ENCODE results near the gene RASSF5. TPM values are rescaled to one million over a fixed set of nuclear protein-coding genes. Genes with fewer than 3 reads are reported as not detected.
"Not testable (repeated sequence)": the region's sequence is repeated elsewhere in the genome, so short reads cannot be mapped to it uniquely, and the experiment has no call there.

Gene RASSF5
- total RNA-seq, 1 experiment from 2014 or later = 0.75 TPM

- no TSS peak for BruUV-seq (replicated peaks)
Measured at GRCh38 chr1:206482611-206483010, 24.7 kb upstream of the RASSF5 start.

GRCh38 chr1:206483864-206484263 is 23.5 kb upstream of the RASSF5 start:
- H3K36me3 ChIP-seq (ENCODE audit: insufficient read depth, low read length, poor library complexity, severe bottlenecking); H3K27ac ChIP-seq (ENCODE audit: low read depth, low read length, poor library complexity, severe bottlenecking); intact Hi-C loops (cut with micrococcal nuclease; ENCODE audit: unreplicated experiment); H3K27me3 ChIP-seq (replicated peaks; ENCODE audit: insufficient read depth, low read depth, low read length, poor library complexity); DNase-seq (ENCODE audit: low spot score); H3K4me3 ChIP-seq (ENCODE audit: low read depth, low read length, poor library complexity, severe bottlenecking); H3K9me3 ChIP-seq (ENCODE audit: low read depth, low read length, poor library complexity, severe bottlenecking); BruUV-seq (replicated peaks); POLR2A ChIA-PET (ENCODE audit: low non-redundant PET); CTCF ChIA-PET; H3K4me1 ChIP-seq (ENCODE audit: insufficient read depth, low read length, poor library complexity, severe bottlenecking): not testable (repeated sequence)

More at GRCh38 chr1:206482611-206483010, 24.7 kb upstream of the RASSF5 start:
- H3K9me3 ChIP-seq (ENCODE audit: low read depth, low read length, poor library complexity, severe bottlenecking) = no peaks in the 10 kb centered on the region
- no peaks in the 10 kb centered on the region for H3K4me1 ChIP-seq (ENCODE audit: insufficient read depth, low read length, poor library complexity, severe bottlenecking)
- H3K27ac ChIP-seq (ENCODE audit: low read depth, low read length, poor library complexity, severe bottlenecking) = no peak overlapping the region
- POLR2A ChIA-PET (ENCODE audit: low non-redundant PET) = no interaction called here
- H3K27me3 ChIP-seq (replicated peaks; ENCODE audit: insufficient read depth, low read depth, low read length, poor library complexity) = no peaks in the 10 kb centered on the region
- DNase-seq (ENCODE audit: low spot score) = no peak
- TF ChIP-seq CTCF (conservative IDR thresholded peaks at IDR 0.05; ENCODE audit: low read depth, low read length) (no peak), EZH2 (IDR thresholded peaks at IDR 0.05; ENCODE audit: borderline replicate concordance, low read depth, low read length, poor library complexity, severe bottlenecking) (no peak)
- H3K36me3 ChIP-seq (ENCODE audit: insufficient read depth, low read length, poor library complexity, severe bottlenecking) = no peaks in the 10 kb centered on the region
- no peak overlapping the region for H3K4me3 ChIP-seq (ENCODE audit: low read depth, low read length, poor library complexity, severe bottlenecking)
- intact Hi-C loops (cut with micrococcal nuclease; ENCODE audit: unreplicated experiment) = no loop called here
- CTCF ChIA-PET = no interaction called here

- intact Hi-C loops (cut with micrococcal nuclease; ENCODE audit: unreplicated experiment) = no loop called here
- Histone ChIP-seq H3K9me3 (ENCODE audit: low read depth, low read length, poor library complexity, severe bottlenecking) (no peaks in the 10 kb centered on the region), H3K27ac (ENCODE audit: low read depth, low read length, poor library complexity, severe bottlenecking) (no peak overlapping the region), H3K27me3 (replicated peaks; ENCODE audit: insufficient read depth, low read depth, low read length, poor library complexity) (no peaks in the 10 kb centered on the region), H3K4me1 (ENCODE audit: insufficient read depth, low read length, poor library complexity, severe bottlenecking) (no peaks in the 10 kb centered on the region), H3K36me3 (ENCODE audit: insufficient read depth, low read length, poor library complexity, severe bottlenecking) (no peaks in the 10 kb centered on the region), H3K4me3 (ENCODE audit: low read depth, low read length, poor library complexity, severe bottlenecking) (no peak overlapping the region)
- no TSS peak for BruUV-seq (replicated peaks)
- CTCF ChIA-PET = no interaction called here
- TF ChIP-seq EZH2 (IDR thresholded peaks at IDR 0.05; ENCODE audit: borderline replicate concordance, low read depth, low read length, poor library complexity, severe bottlenecking) (no peak), CTCF (conservative IDR thresholded peaks at IDR 0.05; ENCODE audit: low read depth, low read length) (no peak)
- no peak for DNase-seq (ENCODE audit: low spot score)
- POLR2A ChIA-PET (ENCODE audit: low non-redundant PET) = no interaction called here
Measured at GRCh38 chr1:206484901-206485300, 22.4 kb upstream of the RASSF5 start.

GRCh38 chr1:206486995-206487788 is 20.1 kb upstream of the RASSF5 start:
- H3K27ac ChIP-seq (ENCODE audit: low read depth, low read length, poor library complexity, severe bottlenecking) = no peak overlapping the region
- intact Hi-C loops (cut with micrococcal nuclease; ENCODE audit: unreplicated experiment) = no loop called here
- TF ChIP-seq EZH2 (IDR thresholded peaks at IDR 0.05; ENCODE audit: borderline replicate concordance, low read depth, low read length, poor library complexity, severe bottlenecking) (no peak), CTCF (conservative IDR thresholded peaks at IDR 0.05; ENCODE audit: low read depth, low read length) (no peak)
- CTCF ChIA-PET = no interaction called here
- H3K9me3 ChIP-seq (ENCODE audit: low read depth, low read length, poor library complexity, severe bottlenecking) = no peaks in the 10 kb centered on the region
- no peak overlapping the region for H3K4me3 ChIP-seq (ENCODE audit: low read depth, low read length, poor library complexity, severe bottlenecking)
- H3K36me3 ChIP-seq (ENCODE audit: insufficient read depth, low read length, poor library complexity, severe bottlenecking) = no peaks in the 10 kb centered on the region
- no peaks in the 10 kb centered on the region for H3K4me1 ChIP-seq (ENCODE audit: insufficient read depth, low read length, poor library complexity, severe bottlenecking)
- DNase-seq (ENCODE audit: low spot score) = no peak
- POLR2A ChIA-PET (ENCODE audit: low non-redundant PET) = no interaction called here
- H3K27me3 ChIP-seq (replicated peaks; ENCODE audit: insufficient read depth, low read depth, low read length, poor library complexity) = no peaks in the 10 kb centered on the region
- no TSS peak for BruUV-seq (replicated peaks)

Measured in A673 (cell line).